Measurements from ENCODE around the gene TOPORS.
"Not testable (repeated sequence)": the region's sequence is repeated elsewhere in the genome, so short reads cannot be mapped to it uniquely, and the experiment has no call there.

Gene TOPORS

GRCh38 chr9:32552172-32552872 lies at the start of gene TOPORS, which contains the start of gene SMIM27:
TSS of gene TOPORS (minus strand) at chr9:32552586. CDS start at chr9:32552436, 150 bp downstream.
TSS of gene SMIM27 (plus strand) at chr9:32552327. CDS start at chr9:32552435, 108 bp downstream.
- TF ChIP-seq CTCF (conservative IDR thresholded peaks at IDR 0.05; ENCODE audit: low read length): no peak

GRCh38 chr9:32599021-32599420 lies 46.6 kb upstream of the TOPORS start:
- not testable (repeated sequence) for H3K4me3 ChIP-seq (ENCODE audit: low read length); DNase-seq (ENCODE audit: low read depth)

More at GRCh38 chr9:32552172-32552872, at the start of gene TOPORS, which contains the start of gene SMIM27:
- peak within 1 kb of the TSS; percentile 85 for H3K4me3 ChIP-seq (ENCODE audit: low read length)
- peak; percentile 85 for DNase-seq (ENCODE audit: low read depth)

- H3K4me3 ChIP-seq (ENCODE audit: low read length): no peak overlapping the region
- no peak for TF ChIP-seq CTCF (conservative IDR thresholded peaks at IDR 0.05; ENCODE audit: low read length)
- DNase-seq (ENCODE audit: low read depth): no peak
These were observed 44.5 kb upstream of the TOPORS start for GRCh38 chr9:32596936-32597335.

GRCh38 chr9:32596096-32596865 lies 43.9 kb upstream of the TOPORS start:
- DNase-seq (ENCODE audit: low read depth): no peak

GRCh38 chr9:32590898-32591297 lies 38.5 kb upstream of the TOPORS start:
- H3K4me3 ChIP-seq (ENCODE audit: low read length): no peak overlapping the region
- no peak for DNase-seq (ENCODE audit: low read depth)
- TF ChIP-seq CTCF (conservative IDR thresholded peaks at IDR 0.05; ENCODE audit: low read length): no peak

More at GRCh38 chr9:32596096-32596865, 43.9 kb upstream of the TOPORS start:
- no peak for TF ChIP-seq CTCF (conservative IDR thresholded peaks at IDR 0.05; ENCODE audit: low read length)
- no peak overlapping the region for H3K4me3 ChIP-seq (ENCODE audit: low read length)

GRCh38 chr9:32590476-32590875 lies 38.1 kb upstream of the TOPORS start:
- no peak for DNase-seq (ENCODE audit: low read depth)
- no peak for TF ChIP-seq CTCF (conservative IDR thresholded peaks at IDR 0.05; ENCODE audit: low read length)
- H3K4me3 ChIP-seq (ENCODE audit: low read length): no peak overlapping the region

GRCh38 chr9:32589083-32589723 lies 36.8 kb upstream of the TOPORS start:
- TF ChIP-seq CTCF (conservative IDR thresholded peaks at IDR 0.05; ENCODE audit: low read length): peak; percentile 71
- DNase-seq (ENCODE audit: low read depth): peak; percentile 58
- H3K4me3 ChIP-seq (ENCODE audit: low read length): no peak overlapping the region
